ENCODE results near the gene KLHDC7B.
A peak's percentile ranks its signal among the peaks of the same experiment; 100 is the strongest.

Gene KLHDC7B

GRCh38 chr22:50595189-50595588, 49.5 kb downstream of the KLHDC7B start:
- DNase-seq (ENCODE audit: low read depth) = no peak

- no peak for DNase-seq (ENCODE audit: low read depth)
These were observed 51.4 kb downstream of the KLHDC7B start for GRCh38 chr22:50597097-50597496.

- DNase-seq (ENCODE audit: low read depth) = peak; percentile 55
These were observed 54.2 kb downstream of the KLHDC7B start for GRCh38 chr22:50599816-50600455.

- DNase-seq (ENCODE audit: low read depth) = no peak
These were observed 54.8 kb downstream of the KLHDC7B start, which contains the start of gene MAPK8IP2 for GRCh38 chr22:50600538-50600937. TSS of gene MAPK8IP2 (plus strand) at chr22:50600793. CDS start at chr22:50600819, 26 bp downstream.
